HG03175 (cell line): ENCODE results near the gene DCAF10.
"Not testable (repeated sequence)": the region's sequence is repeated elsewhere in the genome, so short reads cannot be mapped to it uniquely, and the experiment has no call there.

Experiments used
- ATAC-seq: cut with Tn5 transposase; IDR thresholded peaks from one replicate; pipeline ENCODE4 v1.9.1; 2021; ENCODE audit warnings: mild to moderate bottlenecking, moderate library complexity; ENCODE audit not compliant: unreplicated experiment

DCAF10 gene

GRCh38 chr9:37788332-37788731, 12.3 kb upstream of the DCAF10 start:
- ATAC-seq = no peak

DNA sequence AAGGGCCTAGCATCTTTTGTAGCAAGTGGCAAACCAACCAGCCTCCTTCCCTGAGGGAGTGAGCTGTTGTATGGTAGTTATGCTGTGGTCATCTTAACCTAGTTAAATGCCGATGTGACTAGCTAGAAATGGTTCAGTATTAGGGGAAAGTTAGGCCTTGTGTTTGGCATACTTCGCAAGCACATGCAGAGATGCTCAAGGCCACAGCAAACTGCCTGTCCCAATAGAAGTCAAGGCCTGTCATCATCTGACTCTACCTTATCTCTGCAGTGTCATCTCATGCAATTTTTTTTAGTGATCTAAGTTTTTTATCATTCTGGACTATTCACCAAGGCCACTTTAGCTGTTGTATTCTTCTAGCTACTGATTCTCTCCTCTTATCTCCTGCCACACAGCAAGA, 10.5 kb upstream of the DCAF10 start:
- ATAC-seq = no peak

DNA sequence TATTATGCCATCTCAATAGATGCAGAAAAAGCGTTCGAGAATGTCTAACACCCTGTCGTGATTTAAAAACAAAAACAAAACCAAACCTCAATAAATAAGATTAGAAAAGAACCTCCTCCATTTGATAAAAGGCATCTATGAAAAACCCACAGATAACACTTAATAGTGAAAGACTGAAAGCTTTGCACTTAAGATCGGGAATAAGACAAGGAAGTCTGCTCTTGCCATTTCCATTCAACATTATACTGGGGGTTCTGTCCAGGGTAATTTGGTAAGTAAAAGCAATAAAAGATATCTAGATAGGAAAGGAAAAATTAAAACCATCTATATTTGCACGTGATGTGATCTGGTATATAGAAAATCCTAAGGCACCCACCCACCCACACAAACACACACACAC, 8.5 kb upstream of the DCAF10 start:
- no peak for ATAC-seq

DNA sequence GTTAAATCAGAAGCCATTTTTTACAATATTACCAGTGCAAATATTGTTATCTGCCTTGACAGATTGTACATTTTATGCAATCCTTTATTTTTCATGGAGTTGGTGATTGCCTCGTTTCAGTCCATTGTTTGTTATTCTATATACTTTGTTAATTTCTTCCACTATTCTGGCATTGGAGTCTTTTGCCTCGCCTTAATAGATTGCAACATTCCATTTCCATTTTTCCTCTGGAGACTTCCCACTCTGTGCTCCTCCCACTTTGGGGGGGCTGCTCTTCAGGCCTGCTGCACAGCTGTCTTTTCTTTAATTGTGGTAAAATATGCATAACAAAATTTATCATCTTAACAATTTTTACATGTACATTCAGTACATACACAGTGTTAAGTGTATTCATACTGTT, 4.4 kb upstream of the DCAF10 start:
- no peak for ATAC-seq

- ATAC-seq = no peak
Observed at GRCh38 chr9:37798677-37799076, 1.9 kb upstream of the DCAF10 start.

- ATAC-seq = peak; percentile 36
Observed at GRCh38 chr9:37801287-37801850, 772 bp downstream of the DCAF10 start.

DNA sequence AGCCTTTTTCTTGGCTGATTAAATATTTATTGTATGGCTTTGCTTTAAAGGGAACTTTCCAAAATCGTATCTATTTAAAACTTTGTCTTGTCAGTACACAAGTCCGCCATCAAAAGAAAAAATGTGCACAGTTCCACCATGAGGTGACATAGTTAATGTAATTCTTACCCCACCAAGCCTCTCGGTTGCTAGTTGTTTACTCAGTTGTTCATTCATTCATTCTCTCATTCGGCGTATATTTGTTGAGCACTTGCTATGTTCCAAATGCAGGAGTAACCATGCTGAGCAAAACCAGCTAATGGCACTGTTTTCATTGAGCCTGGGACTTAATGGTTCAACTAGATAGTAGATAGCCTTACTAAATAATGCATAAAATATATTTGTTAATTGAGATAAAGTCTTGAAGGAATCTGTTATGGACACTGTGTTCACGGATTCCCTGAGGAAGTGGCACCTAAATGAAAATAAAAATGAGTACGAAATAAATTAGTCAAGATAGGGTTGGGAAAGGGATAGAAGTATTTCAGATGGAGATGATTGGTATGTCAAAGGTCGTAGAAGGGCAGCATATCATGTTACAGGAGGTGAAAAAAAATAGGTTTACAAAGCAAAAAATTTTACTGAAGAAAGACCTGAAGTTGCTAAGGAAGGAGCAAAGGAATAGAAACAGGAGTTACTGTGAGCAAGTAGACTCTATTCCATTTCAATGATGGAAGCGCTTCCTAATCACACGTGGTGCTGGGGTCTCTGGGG, 1.5 kb downstream of the DCAF10 start:
- ATAC-seq = no peak

GRCh38 chr9:37806271-37806670, 5.7 kb downstream of the DCAF10 start:
- no peak for ATAC-seq

- ATAC-seq = not testable (repeated sequence)
Observed at GRCh38 chr9:37809676-37810075, 9.1 kb downstream of the DCAF10 start.

DNA sequence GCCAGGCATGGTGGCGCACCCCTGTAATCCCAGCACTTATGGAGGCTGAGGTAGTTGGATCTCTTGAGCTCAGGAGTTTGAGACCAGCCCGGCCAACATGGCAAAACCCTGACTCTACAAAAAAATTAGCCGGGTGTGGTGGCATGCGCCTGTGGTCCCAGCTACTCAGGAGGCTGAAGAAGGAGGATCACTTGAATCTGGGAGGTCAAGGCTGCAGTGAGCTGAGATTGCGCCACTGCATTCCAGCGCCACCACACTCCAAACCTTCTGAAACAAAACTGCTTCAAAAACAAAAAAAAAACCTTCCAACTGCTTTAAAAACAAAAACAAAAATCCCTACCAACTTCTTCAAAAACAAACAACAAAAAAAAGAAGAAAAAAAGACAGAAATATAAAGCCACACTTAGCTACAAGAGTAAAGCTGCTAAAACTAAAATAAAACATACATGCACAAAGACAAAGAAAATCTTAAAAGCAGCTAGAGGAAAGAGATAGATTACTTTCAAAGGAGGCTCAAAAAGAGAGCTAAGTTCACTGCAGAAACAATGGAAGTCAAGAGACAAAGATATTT, 11.4 kb downstream of the DCAF10 start:
- ATAC-seq = no peak

DNA sequence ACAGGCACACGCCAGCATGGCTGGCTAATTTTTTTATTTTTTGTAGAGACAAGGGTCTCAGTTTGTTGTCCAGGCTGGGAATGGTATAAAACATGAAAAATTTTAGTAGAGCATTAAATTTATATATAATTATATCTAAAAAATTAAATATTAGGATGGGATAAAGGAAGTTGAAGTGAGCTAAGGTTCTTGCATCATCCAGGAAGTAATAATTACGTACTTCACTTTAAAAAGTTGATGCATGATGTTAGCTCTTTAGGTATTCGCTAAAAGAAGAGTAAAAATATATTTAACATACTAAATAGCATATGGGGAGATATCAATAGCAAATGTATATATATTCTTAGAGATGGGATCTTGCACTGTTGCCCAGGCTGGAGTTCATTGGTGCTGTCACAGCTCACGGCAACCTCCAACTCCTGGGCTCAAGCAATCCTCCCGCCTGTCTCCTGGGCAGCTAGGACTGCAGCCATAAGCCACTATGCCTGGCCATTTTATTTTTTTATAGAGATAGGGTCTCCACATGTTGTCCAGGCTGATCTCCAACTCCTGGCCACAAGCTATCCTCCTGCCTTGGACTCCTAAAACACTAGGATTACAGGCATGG, 12.3 kb downstream of the DCAF10 start:
- no peak for ATAC-seq

- ATAC-seq = no peak
Observed at GRCh38 chr9:37818849-37819248, 18.3 kb downstream of the DCAF10 start.

GRCh38 chr9:37820142-37820541, 19.5 kb downstream of the DCAF10 start:
- no peak for ATAC-seq

GRCh38 chr9:37825174-37825573, 24.6 kb downstream of the DCAF10 start:
- ATAC-seq = not testable (repeated sequence)

DNA sequence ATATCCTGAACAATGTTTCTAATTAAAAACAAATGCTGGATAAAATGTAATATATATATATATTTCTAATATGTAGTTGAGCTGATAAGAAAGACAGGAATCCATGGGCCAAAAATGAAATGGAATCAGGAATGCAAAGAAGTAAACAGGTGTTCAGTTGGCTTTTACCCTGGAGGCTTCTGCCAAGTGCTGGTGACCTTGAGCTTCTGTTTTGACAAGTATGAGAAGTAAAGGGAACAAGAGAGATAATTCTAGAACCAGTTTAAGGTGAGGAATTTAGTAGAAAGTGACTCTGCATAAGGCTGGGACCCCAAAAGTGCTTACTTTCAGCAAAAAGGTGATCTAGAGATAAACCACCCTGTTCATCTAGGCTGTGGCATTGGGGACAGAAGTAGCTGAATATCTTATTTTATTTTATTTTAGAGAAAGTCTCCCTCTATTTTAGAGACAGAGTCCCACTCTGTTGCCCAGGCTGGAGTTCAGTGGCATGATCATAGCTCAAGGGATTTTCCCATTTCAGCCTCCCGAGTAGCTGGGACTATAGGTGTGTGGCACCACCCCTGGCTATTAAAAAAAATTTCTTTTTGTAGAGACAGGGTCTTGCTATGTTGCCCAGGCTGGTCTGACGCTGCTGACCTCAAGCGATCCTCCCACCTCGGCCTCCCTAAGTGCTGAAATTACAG, 27.0 kb downstream of the DCAF10 start:
- no peak for ATAC-seq

DNA sequence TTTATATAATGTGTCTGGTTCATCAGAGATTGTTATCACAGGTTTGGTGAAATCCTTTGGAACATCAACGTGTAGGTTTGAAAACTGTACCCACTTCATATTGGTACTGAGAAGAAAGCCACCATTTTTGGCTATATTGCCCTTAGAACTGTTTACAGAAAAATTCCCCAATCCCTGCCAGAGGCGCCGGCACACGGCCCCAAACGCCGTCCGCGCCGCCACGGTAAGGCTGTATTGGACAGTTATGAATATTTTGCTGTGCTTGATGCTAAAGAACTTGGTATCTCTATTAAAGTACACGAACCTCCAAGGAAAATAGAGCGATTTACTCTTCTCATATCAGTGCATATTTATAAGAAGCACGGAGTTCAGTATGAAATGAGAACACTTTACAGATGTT, 35.2 kb downstream of the DCAF10 start:
- ATAC-seq = no peak

DNA sequence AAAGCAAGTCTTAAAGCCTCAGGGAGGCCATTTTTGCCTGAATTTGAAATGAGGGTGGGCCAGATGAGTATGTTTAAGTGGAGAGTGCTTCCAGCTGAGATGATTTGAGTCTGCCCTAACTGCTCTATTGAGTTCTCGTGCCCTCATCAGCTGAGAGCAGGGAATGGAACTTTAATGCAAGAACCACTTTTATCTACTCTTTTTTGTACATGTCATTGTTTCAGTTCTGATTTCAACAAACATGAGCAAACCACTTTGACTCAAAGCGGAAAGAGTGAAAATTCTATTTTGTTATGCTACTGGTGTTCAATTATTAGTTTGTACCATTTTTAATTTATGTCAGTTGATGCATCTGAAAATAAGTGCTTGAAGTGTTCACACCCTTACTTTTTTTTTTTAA, 35.8 kb downstream of the DCAF10 start:
- ATAC-seq = peak; percentile 76

DNA sequence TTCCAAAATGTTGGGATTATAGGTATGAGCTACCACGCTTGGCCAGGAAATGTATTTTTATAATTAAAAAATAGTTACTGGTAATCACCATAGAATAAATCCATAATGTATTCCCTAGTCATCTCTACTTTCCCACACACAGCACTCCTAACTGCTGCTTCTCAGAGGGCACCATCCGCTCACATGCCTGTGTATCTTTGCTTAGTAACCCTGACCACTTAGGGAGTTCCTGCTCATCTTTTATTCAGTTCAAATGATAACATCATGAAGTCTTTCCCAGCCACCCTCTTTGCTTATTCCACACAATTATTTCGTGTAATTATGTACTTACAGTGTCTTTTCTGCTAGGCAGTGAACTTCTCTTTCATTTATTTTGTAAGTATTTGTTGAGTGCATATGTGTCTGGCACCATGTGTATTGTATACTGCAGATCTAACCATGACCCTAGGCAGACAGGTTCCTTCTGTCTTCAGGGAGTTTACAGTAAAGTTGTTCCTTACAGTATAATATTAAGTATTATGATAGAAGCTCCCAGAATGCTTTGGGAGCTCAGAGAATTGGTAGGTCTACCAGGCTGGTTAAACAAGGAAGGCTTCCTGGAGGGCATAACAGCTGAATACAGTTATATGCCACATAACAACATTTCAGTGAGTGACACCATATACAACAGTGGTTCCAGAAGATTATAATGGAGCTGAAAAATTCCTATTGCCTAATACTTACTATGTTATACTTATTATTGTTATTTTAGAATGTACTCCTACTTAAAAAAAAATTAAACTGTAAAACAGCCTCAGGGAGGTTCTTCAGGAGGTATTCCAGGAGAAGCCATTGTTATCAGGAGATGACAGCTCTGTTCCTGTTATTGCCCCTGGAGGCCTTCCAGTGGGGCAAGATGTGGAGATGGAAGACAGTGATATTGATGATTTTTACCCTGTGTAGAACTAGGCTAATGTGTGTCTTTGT, 39.2 kb downstream of the DCAF10 start:
- ATAC-seq = no peak

GRCh38 chr9:37840560-37841194, 40.1 kb downstream of the DCAF10 start:
- no peak for ATAC-seq

DNA sequence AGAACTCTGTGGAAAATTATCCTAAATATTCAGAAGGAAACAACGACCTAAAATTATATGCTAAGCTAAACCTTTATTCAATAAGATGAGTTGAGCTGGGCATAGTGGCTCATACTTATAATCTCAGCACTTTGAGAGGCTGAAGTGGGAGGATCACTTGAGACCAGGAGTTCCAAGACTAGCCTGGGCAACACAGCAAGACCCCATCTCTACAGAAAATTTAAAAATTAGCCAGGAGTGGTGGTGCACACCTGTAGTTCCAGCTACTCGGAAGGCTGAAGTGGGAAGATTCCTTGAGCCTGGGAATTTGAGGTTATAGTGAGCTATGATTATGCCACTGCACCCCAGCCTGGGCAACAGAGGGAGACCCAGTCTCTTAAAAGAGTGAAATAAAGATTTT, 51.6 kb downstream of the DCAF10 start:
- no peak for ATAC-seq
